K562 (cell line): ENCODE data around the gene ING4. TPM values are rescaled to one million over a fixed set of nuclear protein-coding genes. Genes with fewer than 3 reads are reported as not detected.

Experiments
- ATAC-seq: fragments of 200-7000 bp; cut with Tn5 transposase; 3 replicates; pipeline ENCODE4 v1.9.1; 2020; ENCODE audit warnings: moderate library complexity
- BruUV-seq: library from RNA; stranded (reverse); fragments of 400-500 nt; replicated peaks from 2 replicates; lab custom pipeline; 2021; lab: Mats Ljungman, UMichigan
- CTCF ChIA-PET: fragments of 300-600 bp; formaldehyde crosslinking; extraction: SDS; loops from one replicate; lab custom pipeline; 2021; ENCODE audit warnings: low intra/inter-chr PET ratio; lab: Yijun Ruan, JAX
- POLR2A ChIA-PET: fragments of 300-600, 350-650 bp; sonication (Branson Sonifier 250); formaldehyde crosslinking; extraction: SDS; loops from one replicate; lab custom pipeline; 2021; ENCODE audit warnings: antibody characterized with exemption, inconsistent platforms; lab: Yijun Ruan, JAX
- DNase-seq, 4 experiments: peaks; one replicate each; pipeline versions ENCODE4 v3.0.0 to v3.0.0-alpha.2; 2011 to 2018; ENCODE audit warnings: low spot score in 3 of 4, mixed read lengths in 3 of 4; ENCODE audit errors: extremely low read depth in 1 of 4
- FAIRE-seq: peaks from 2 replicates; lab custom pipeline; 2011; peaks lifted over from hg19 to GRCh38; lab: Jason Lieb, UNC
- H2AFZ ChIP-seq: 2 replicates; pipeline ENCODE4 v1.6.0; 2011; ENCODE audit warnings: low read depth, low read length, control low read depth, inconsistent platforms
- H3K27ac ChIP-seq: fragments of 200-600 bp; 3 replicates; pipeline ENCODE4 v1.8.0; 2011; ENCODE audit warnings: low read depth, mild to moderate bottlenecking, control low read depth, inconsistent platforms, low read length, moderate library complexity, mixed read lengths; ENCODE audit errors: extremely low read depth
- H3K27me3 ChIP-seq, 2 experiments: fragments of 300-600 bp in 1 of 2; 2 replicates in 1 of 2; 3 replicates in 1 of 2; pipeline versions ENCODE4 v1.6.0 to v1.8.0; 2011; ENCODE audit warnings: inconsistent platforms in 2 of 2, low read length in 2 of 2, mild to moderate bottlenecking in 1 of 2, mixed read lengths in 1 of 2, moderate library complexity in 1 of 2; ENCODE audit not compliant: control insufficient read depth in 2 of 2, insufficient read depth in 2 of 2
- H3K36me3 ChIP-seq: fragments of 300-600 bp; 3 replicates; pipeline ENCODE4 v1.8.0; 2011; ENCODE audit warnings: mild to moderate bottlenecking, low read length, inconsistent platforms; ENCODE audit not compliant: control insufficient read depth, insufficient read depth
- H3K4me1 ChIP-seq, 2 experiments: fragments of 200-600 bp in 1 of 2; replicated peaks in 1 of 2; 2 replicates in 1 of 2; 3 replicates in 1 of 2; pipeline versions ENCODE4 v1.5.1 to v1.8.0; 2011; ENCODE audit warnings: inconsistent platforms in 2 of 2, low read length in 2 of 2, mild to moderate bottlenecking in 1 of 2, mixed read lengths in 1 of 2, moderate library complexity in 1 of 2; ENCODE audit not compliant: control insufficient read depth in 2 of 2, insufficient read depth in 2 of 2
- H3K4me2 ChIP-seq: 2 replicates; pipeline ENCODE4 v1.6.1; 2011; ENCODE audit warnings: low read length, control low read depth, inconsistent platforms, mixed read lengths; ENCODE audit not compliant: insufficient read depth
- H3K4me3 ChIP-seq: fragments of 200-600 bp; sonication (generic), shearing (Covaris generic); 2 replicates; pipeline ENCODE4 v1.5.1; 2016; ENCODE audit warnings: control low read depth, inconsistent platforms
- H3K79me2 ChIP-seq: fragments of 200-600 bp; 3 replicates; pipeline ENCODE4 v1.8.0; 2011; ENCODE audit warnings: low read length, inconsistent platforms; ENCODE audit not compliant: control insufficient read depth, insufficient read depth
- H3K9ac ChIP-seq, 2 experiments: 2 replicates each; pipeline versions ENCODE4 v1.6.0 to v1.6.1; 2011; ENCODE audit warnings: low read depth in 2 of 2, low read length in 2 of 2, control low read depth in 1 of 2, inconsistent platforms in 1 of 2, mild to moderate bottlenecking in 1 of 2, mixed read lengths in 1 of 2; ENCODE audit not compliant: insufficient read depth in 1 of 2
- H3K9me1 ChIP-seq: one replicate; pipeline ENCODE4 v1.6.0; 2011; ENCODE audit warnings: inconsistent platforms, mild to moderate bottlenecking, low read length, moderate library complexity; ENCODE audit not compliant: control insufficient read depth, insufficient read depth
- H3K9me3 ChIP-seq: replicated peaks from 2 replicates; pipeline ENCODE4 v1.5.1; 2011; ENCODE audit warnings: low read depth, low read length, inconsistent platforms; ENCODE audit not compliant: control insufficient read depth, insufficient read depth
- H4K20me1 ChIP-seq: replicated peaks from 2 replicates; pipeline ENCODE4 v1.6.1; 2011; ENCODE audit warnings: low read length, inconsistent platforms, mixed read lengths; ENCODE audit not compliant: control insufficient read depth, insufficient read depth
- ARID1B ChIP-seq: fragments of 450-650 bp; IDR thresholded peaks from 2 replicates; pipeline ENCODE4 v1.6.1; 2016; ENCODE audit warnings: antibody characterized with exemption, mild to moderate bottlenecking, inconsistent platforms
- CTBP1 ChIP-seq: fragments of 450-650 bp; IDR thresholded peaks from 2 replicates; pipeline ENCODE4 v1.6.1; 2016; ENCODE audit warnings: borderline replicate concordance
- ETV5 ChIP-seq: sonication (generic); formaldehyde crosslinking; IDR thresholded peaks from 2 replicates; pipeline ENCODE4 v1.4.0; 2020; ENCODE audit warnings: low read depth, mild to moderate bottlenecking, missing genetic modification reagents
- GABPB2 ChIP-seq: fragments of 250-450 bp; sonication (Bioruptor Pico); conservative IDR thresholded peaks from 2 replicates; pipeline ENCODE4 v1.5.1; 2021; ENCODE audit warnings: mild to moderate bottlenecking
- HDAC1 ChIP-seq, 2 experiments: fragments of 450-650 bp; IDR thresholded peaks; 2 replicates each; pipeline ENCODE4 v1.6.1; 2016 to 2017; ENCODE audit warnings: inconsistent platforms in 1 of 2, mild to moderate bottlenecking in 1 of 2, moderate library complexity in 1 of 2
- HDAC8 ChIP-seq: fragments of 450-650 bp; IDR thresholded peaks from 2 replicates; pipeline ENCODE4 v1.6.1; 2016; ENCODE audit warnings: mild to moderate bottlenecking, missing genetic modification characterization, moderate library complexity, missing compliant biosample characterization
- KDM1A ChIP-seq, 2 experiments: fragments of 450-650 bp; IDR thresholded peaks; 2 replicates each; pipeline ENCODE4 v1.6.1; 2016; ENCODE audit warnings: mild to moderate bottlenecking in 2 of 2
- MAZ ChIP-seq, 2 experiments: fragments of 450-650 bp in 1 of 2; sonication (generic) in 1 of 2; formaldehyde crosslinking; IDR thresholded peaks in 1 of 2; conservative IDR thresholded peaks in 1 of 2; 2 replicates each; pipeline versions ENCODE4 v1.4.0 to v1.5.0; 2020; ENCODE audit warnings: mild to moderate bottlenecking in 1 of 2, missing genetic modification reagents in 1 of 2
- MTA2 ChIP-seq: fragments of 450-650 bp; IDR thresholded peaks from 2 replicates; pipeline ENCODE4 v1.6.1; 2016; ENCODE audit warnings: low read depth
- NFRKB ChIP-seq: fragments of 450-650 bp; IDR thresholded peaks from 2 replicates; pipeline ENCODE4 v1.6.1; 2016; ENCODE audit warnings: low read depth
- RBM14 ChIP-seq: fragments of 200-400 bp; formaldehyde crosslinking; IDR thresholded peaks from 2 replicates; pipeline ENCODE4 v1.6.1; 2018; ENCODE audit warnings: low read depth, mild to moderate bottlenecking, low read length, moderate library complexity, borderline replicate concordance; ENCODE audit not compliant: insufficient read depth
- RBM25 ChIP-seq: fragments of 200-400 bp; formaldehyde crosslinking; IDR thresholded peaks from 2 replicates; pipeline ENCODE4 v1.6.1; 2018; ENCODE audit warnings: low read length, low read depth, moderate library complexity; ENCODE audit not compliant: severe bottlenecking
- RCOR1 ChIP-seq, 2 experiments: IDR thresholded peaks; 2 replicates each; pipeline ENCODE4 v1.6.1; 2012; ENCODE audit warnings: low read depth in 2 of 2, low read length in 2 of 2, borderline replicate concordance in 1 of 2, improper control_type of control experiment in 1 of 2
- SIN3A ChIP-seq, 2 experiments: fragments of 150-350 bp in 1 of 2; IDR thresholded peaks; 2 replicates each; pipeline ENCODE4 v1.6.1; 2011 to 2016; ENCODE audit warnings: borderline replicate concordance in 2 of 2, low read depth in 2 of 2, low read length in 2 of 2, mild to moderate bottlenecking in 2 of 2, moderate library complexity in 2 of 2; ENCODE audit not compliant: control insufficient read depth in 1 of 2
- SMAD4 ChIP-seq: fragments of 250-450 bp; sonication (Bioruptor Pico); conservative IDR thresholded peaks from 2 replicates; pipeline ENCODE4 v1.8.0; 2021; ENCODE audit warnings: inconsistent platforms, mild to moderate bottlenecking, moderate library complexity
- VEZF1 ChIP-seq: fragments of 200-800 bp; sonication (Bioruptor generic); IDR thresholded peaks from 2 replicates; pipeline ENCODE4 v1.6.1; 2017; ENCODE audit warnings: missing genetic modification characterization, missing compliant biosample characterization
- ZNF263 ChIP-seq: sonication (generic); formaldehyde crosslinking; IDR thresholded peaks from 2 replicates; pipeline ENCODE4 v1.8.0; 2022; ENCODE audit warnings: mild to moderate bottlenecking, missing genetic modification reagents, borderline replicate concordance
- ZNF277 ChIP-seq: fragments of 250-450 bp; sonication (Bioruptor Pico); IDR thresholded peaks from 2 replicates; pipeline ENCODE4 v1.8.0; 2022; ENCODE audit warnings: inconsistent platforms, mild to moderate bottlenecking, moderate library complexity, borderline replicate concordance
- ZNF436 ChIP-seq: fragments of 250-450, 450-650 bp; sonication (Bioruptor Pico); formaldehyde crosslinking; IDR thresholded peaks from 2 replicates; pipeline ENCODE4 v1.7.0; 2020; ENCODE audit warnings: mild to moderate bottlenecking
- ZNF444 ChIP-seq: fragments of 250-450 bp; sonication (Bioruptor Pico); IDR thresholded peaks from 2 replicates; pipeline ENCODE4 v1.4.0; 2020; ENCODE audit warnings: mild to moderate bottlenecking, moderate library complexity
- WGBS: fragments of 100-300 bp; shearing (Covaris generic); methylation state at CpG from one replicate; pipeline ENCODE4 v1.1.6; 2016; ENCODE audit warnings: low coverage, mixed read lengths; ENCODE audit not compliant: insufficient coverage; ENCODE audit errors: missing lambda C conversion rate; 5-methylcytosine and 5-hydroxymethylcytosine counted together
- in situ Hi-C: fragments of 300-500 bp; cut with MboI; formaldehyde crosslinking; loops from 4 replicates; pipeline ENCODE4 v1.15.0; 2018; ENCODE audit warnings: inconsistent platforms, mixed read lengths
- intact Hi-C: fragments of 100-400 bp; cut with micrococcal nuclease; formaldehyde crosslinking; loops from 2 replicates; pipeline ENCODE4 v1.14.2; 2022
- polyA plus RNA-seq, 8 experiments: library from polyadenylated mRNA; depleted of rRNA in 4 of 8; stranded (reverse) in 5 of 8; unstranded in 3 of 8; fragments of >200 nt; fragmentation: Nextera tagmentation in 2 of 8; fragmentation: Illumina TruSeq in 1 of 8; extraction: Ambion mirVana in 2 of 8; extraction: Trizol in 1 of 8; gene quantifications; 2 replicates each; pipeline versions ENCODE4 v1.2.1 to v1.2.3, GENCODE V29; 2011 to 2014; ENCODE audit warnings: inconsistent platforms in 1 of 8, missing spikeins in 1 of 8
- total RNA-seq, 7 experiments: library from RNA; depleted of rRNA in 6 of 7; stranded (reverse); fragments of >200 nt in 6 of 7; fragmentation: Illumina TruSeq in 2 of 7; extraction: Trizol in 2 of 7; gene quantifications; 2 replicates each; pipeline versions ENCODE4 v1.2.1 to v1.2.3, GENCODE V29; 2011 to 2021; ENCODE audit warnings: low replicate concordance in 1 of 7

ING4 gene
- total and polyA plus RNA-seq, 9 of the 15 experiments (the other 6 are each of a cell fraction or from before 2014, with no cell fraction given): 6.6 to 30.2 (median 15.7) TPM

GRCh38 chr12:6635375-6635855 is 27.5 kb downstream of the ING4 start:
- H3K4me1 ChIP-seq: peaks cover 54 to 56% of the 10 kb centered on the region in 2 experiments; a peak in 4 of 5 replicates
- H3K9me3 ChIP-seq: no peaks in the 10 kb centered on the region; the same call in 1 of the 2 replicates
- H4K20me1 ChIP-seq: no peaks in the 10 kb centered on the region
- no peaks in the 10 kb centered on the region for H3K27me3 ChIP-seq
- FAIRE-seq (peak; percentile 85), ATAC-seq (peak; percentile 38), DNase-seq (peak in 3 of 4 experiments; percentile 34 to 49 (median 42))
- peak overlapping the region; percentile 76 for H3K27ac ChIP-seq
- POLR2A ChIA-PET: interaction anchor here (0.6 to 0.9 kb wide), 4 partner anchors 9 to 54 kb away, joined by 3 read pairs; partner anchors contain the start of gene ZNF384
- no peaks in the 10 kb centered on the region for H3K9me1 ChIP-seq
- H3K79me2 ChIP-seq: peaks cover 37% of the 10 kb centered on the region
- peak overlapping the region; percentile 51 for H3K4me3 ChIP-seq
- H3K4me2 ChIP-seq: peak overlapping the region; percentile 78
- WGBS: 4% methylated on average over 3 of the region's 5 CpGs
- TSS peak; percentile 84 for BruUV-seq
- H3K36me3 ChIP-seq: no peaks in the 10 kb centered on the region; the same call in 2 of the 3 replicates
- CTCF ChIA-PET: no interaction called here
- peak overlapping the region; percentile 74; the same call in 1 of the 2 replicates for H2AFZ ChIP-seq
- intact Hi-C loops: no loop called here
- peak overlapping the region; percentile 78 to 85 for H3K9ac ChIP-seq
- in situ Hi-C loops: no loop called here
- peak; percentile 62 for TF ChIP-seq VEZF1 (CRISPR knock-in tag)
- TF ChIP-seq ZNF444: peak; percentile 84; the same call in 1 of the 2 replicates
- TF ChIP-seq MAZ (CRISPR knock-in tag; conservative IDR thresholded peaks at IDR 0.05 in 1 of 2, IDR thresholded peaks at IDR 0.05 in 1 of 2): peak in 1 of 2 experiments; percentile 28; a peak in 1 of 4 replicates
- 0 out of 2 replicates have a peak, but pooled peaks have one; percentile 11 for TF ChIP-seq NFRKB
- peak in 1 of 2 experiments; percentile 69; a peak in 2 of 4 replicates for TF ChIP-seq KDM1A (IDR thresholded peaks at IDR 0.05)
- TF ChIP-seq MTA2: no peak
- TF ChIP-seq HDAC1 (IDR thresholded peaks at IDR 0.05): no peak
- peak in 1 of 2 experiments; percentile 23; a peak in 1 of 4 replicates for TF ChIP-seq RCOR1 (IDR thresholded peaks at IDR 0.05; ENCODE audit: borderline replicate concordance in 1 of 2, low read depth in 2 of 2, low read length in 2 of 2)
- no peak for TF ChIP-seq ZNF277 (CRISPR knock-in tag)
- TF ChIP-seq SMAD4 (CRISPR knock-in tag): no peak
- TF ChIP-seq ZNF436 (CRISPR knock-in tag): no peak
- no peak for TF ChIP-seq RBM14
- no peak for TF ChIP-seq GABPB2 (CRISPR knock-in tag)
- TF ChIP-seq ZNF263: peak; percentile 84
- no peak for TF ChIP-seq HDAC8
- no peak for TF ChIP-seq ETV5
- peak; percentile 24; the same call in 1 of the 2 replicates for TF ChIP-seq ARID1B
- no peak for TF ChIP-seq RBM25
- no peak for TF ChIP-seq SIN3A (IDR thresholded peaks at IDR 0.05; ENCODE audit: borderline replicate concordance in 2 of 2, control insufficient read depth in 1 of 2, low read depth in 2 of 2, low read length in 2 of 2)
- no peak for TF ChIP-seq CTBP1
